ENCODE results near the gene DUSP12.

GRCh38 chr1:161790587-161791317, 41.2 kb downstream of the DUSP12 start:
- TF ChIP-seq EZH2phosphoT487 (IDR thresholded peaks at IDR 0.05; ENCODE audit: insufficient read depth, low read depth) (no peak), EZH2 (IDR thresholded peaks at IDR 0.05; ENCODE audit: insufficient read depth, poor library complexity, severe bottlenecking) (no peak)
